K562 (cell line): ENCODE data around the gene GAPVD1. TPM values are rescaled to one million over a fixed set of nuclear protein-coding genes. Genes with fewer than 3 reads are reported as not detected.

ENCODE experiments used
- ATAC-seq: fragments of 200-7000 bp; cut with Tn5 transposase; 3 replicates; pipeline ENCODE4 v1.9.1; 2020; ENCODE audit warnings: moderate library complexity
- BruUV-seq: library from RNA; stranded (reverse); fragments of 400-500 nt; replicated peaks from 2 replicates; lab custom pipeline; 2021; lab: Mats Ljungman, UMichigan
- CTCF ChIA-PET: fragments of 300-600 bp; formaldehyde crosslinking; extraction: SDS; loops from one replicate; lab custom pipeline; 2021; ENCODE audit warnings: low intra/inter-chr PET ratio; lab: Yijun Ruan, JAX
- POLR2A ChIA-PET: fragments of 300-600, 350-650 bp; sonication (Branson Sonifier 250); formaldehyde crosslinking; extraction: SDS; loops from one replicate; lab custom pipeline; 2021; ENCODE audit warnings: antibody characterized with exemption, inconsistent platforms; lab: Yijun Ruan, JAX
- DNase-seq, 4 experiments: peaks; one replicate each; pipeline versions ENCODE4 v3.0.0 to v3.0.0-alpha.2; 2011 to 2018; ENCODE audit warnings: low spot score in 3 of 4, mixed read lengths in 3 of 4; ENCODE audit errors: extremely low read depth in 1 of 4
- FAIRE-seq: peaks from 2 replicates; lab custom pipeline; 2011; peaks lifted over from hg19 to GRCh38; lab: Jason Lieb, UNC
- H2AFZ ChIP-seq: 2 replicates; pipeline ENCODE4 v1.6.0; 2011; ENCODE audit warnings: low read depth, low read length, control low read depth, inconsistent platforms
- H3K27ac ChIP-seq: fragments of 200-600 bp; 3 replicates; pipeline ENCODE4 v1.8.0; 2011; ENCODE audit warnings: low read depth, mild to moderate bottlenecking, control low read depth, inconsistent platforms, low read length, moderate library complexity, mixed read lengths; ENCODE audit errors: extremely low read depth
- H3K27me3 ChIP-seq, 2 experiments: fragments of 300-600 bp in 1 of 2; 2 replicates in 1 of 2; 3 replicates in 1 of 2; pipeline versions ENCODE4 v1.6.0 to v1.8.0; 2011; ENCODE audit warnings: inconsistent platforms in 2 of 2, low read length in 2 of 2, mild to moderate bottlenecking in 1 of 2, mixed read lengths in 1 of 2, moderate library complexity in 1 of 2; ENCODE audit not compliant: control insufficient read depth in 2 of 2, insufficient read depth in 2 of 2
- H3K36me3 ChIP-seq: fragments of 300-600 bp; 3 replicates; pipeline ENCODE4 v1.8.0; 2011; ENCODE audit warnings: mild to moderate bottlenecking, low read length, inconsistent platforms; ENCODE audit not compliant: control insufficient read depth, insufficient read depth
- H3K4me1 ChIP-seq, 2 experiments: fragments of 200-600 bp in 1 of 2; replicated peaks in 1 of 2; 2 replicates in 1 of 2; 3 replicates in 1 of 2; pipeline versions ENCODE4 v1.5.1 to v1.8.0; 2011; ENCODE audit warnings: inconsistent platforms in 2 of 2, low read length in 2 of 2, mild to moderate bottlenecking in 1 of 2, mixed read lengths in 1 of 2, moderate library complexity in 1 of 2; ENCODE audit not compliant: control insufficient read depth in 2 of 2, insufficient read depth in 2 of 2
- H3K4me2 ChIP-seq: 2 replicates; pipeline ENCODE4 v1.6.1; 2011; ENCODE audit warnings: low read length, control low read depth, inconsistent platforms, mixed read lengths; ENCODE audit not compliant: insufficient read depth
- H3K4me3 ChIP-seq: fragments of 200-600 bp; sonication (generic), shearing (Covaris generic); 2 replicates; pipeline ENCODE4 v1.5.1; 2016; ENCODE audit warnings: control low read depth, inconsistent platforms
- H3K79me2 ChIP-seq: fragments of 200-600 bp; 3 replicates; pipeline ENCODE4 v1.8.0; 2011; ENCODE audit warnings: low read length, inconsistent platforms; ENCODE audit not compliant: control insufficient read depth, insufficient read depth
- H3K9ac ChIP-seq, 2 experiments: 2 replicates each; pipeline versions ENCODE4 v1.6.0 to v1.6.1; 2011; ENCODE audit warnings: low read depth in 2 of 2, low read length in 2 of 2, control low read depth in 1 of 2, inconsistent platforms in 1 of 2, mild to moderate bottlenecking in 1 of 2, mixed read lengths in 1 of 2; ENCODE audit not compliant: insufficient read depth in 1 of 2
- H3K9me1 ChIP-seq: one replicate; pipeline ENCODE4 v1.6.0; 2011; ENCODE audit warnings: inconsistent platforms, mild to moderate bottlenecking, low read length, moderate library complexity; ENCODE audit not compliant: control insufficient read depth, insufficient read depth
- H3K9me3 ChIP-seq: replicated peaks from 2 replicates; pipeline ENCODE4 v1.5.1; 2011; ENCODE audit warnings: low read depth, low read length, inconsistent platforms; ENCODE audit not compliant: control insufficient read depth, insufficient read depth
- H4K20me1 ChIP-seq: replicated peaks from 2 replicates; pipeline ENCODE4 v1.6.1; 2011; ENCODE audit warnings: low read length, inconsistent platforms, mixed read lengths; ENCODE audit not compliant: control insufficient read depth, insufficient read depth
- CREB3 ChIP-seq: fragments of 450-650 bp; conservative IDR thresholded peaks from 2 replicates; pipeline ENCODE4 v1.6.1; 2016; ENCODE audit warnings: missing genetic modification characterization, low read depth, mild to moderate bottlenecking, missing compliant biosample characterization, moderate library complexity
- ETS1 ChIP-seq: conservative IDR thresholded peaks from 2 replicates; pipeline ENCODE4 v1.6.1; 2011; ENCODE audit warnings: low read depth, mild to moderate bottlenecking, low read length; ENCODE audit not compliant: control insufficient read depth
- GABPA ChIP-seq: fragments of 200-800 bp; sonication (Bioruptor generic); conservative IDR thresholded peaks from 2 replicates; pipeline ENCODE4 v1.6.1; 2016; ENCODE audit warnings: low read depth, missing genetic modification characterization, missing compliant biosample characterization
- KDM2B ChIP-seq: fragments of 250-450 bp; sonication (Bioruptor Pico); IDR thresholded peaks from 2 replicates; pipeline ENCODE4 v1.8.0; 2021; ENCODE audit warnings: mild to moderate bottlenecking, moderate library complexity
- KLF10 ChIP-seq: fragments of 250-450 bp; sonication (Bioruptor Pico); IDR thresholded peaks from 2 replicates; pipeline ENCODE4 v1.6.1; 2021; ENCODE audit warnings: matching md5 sums
- MYNN ChIP-seq, 2 experiments: sonication (generic); formaldehyde crosslinking in 1 of 2; IDR thresholded peaks; 2 replicates each; pipeline versions ENCODE4 v1.5.0 to v1.6.1; 2016 to 2020; ENCODE audit warnings: antibody characterized with exemption in 1 of 2, missing genetic modification reagents in 1 of 2
- PTTG1 ChIP-seq: fragments of 450-650 bp; IDR thresholded peaks from 2 replicates; pipeline ENCODE4 v1.6.1; 2016; ENCODE audit warnings: low read depth, mild to moderate bottlenecking, missing genetic modification characterization, missing compliant biosample characterization
- SMAD4 ChIP-seq: fragments of 250-450 bp; sonication (Bioruptor Pico); conservative IDR thresholded peaks from 2 replicates; pipeline ENCODE4 v1.8.0; 2021; ENCODE audit warnings: inconsistent platforms, mild to moderate bottlenecking, moderate library complexity
- ZBTB9 ChIP-seq: fragments of 450-650 bp; formaldehyde crosslinking; IDR thresholded peaks from 2 replicates; pipeline ENCODE4 v1.4.0; 2020; ENCODE audit warnings: mild to moderate bottlenecking, moderate library complexity
- ZNF589 ChIP-seq: fragments of 200-800 bp; sonication (Bioruptor generic); IDR thresholded peaks from 2 replicates; pipeline ENCODE4 v1.6.1; 2016; ENCODE audit warnings: low read depth, missing genetic modification characterization, missing compliant biosample characterization
- ZNF644 ChIP-seq: fragments of 200-800 bp; sonication (Bioruptor generic); IDR thresholded peaks from 2 replicates; pipeline ENCODE4 v1.6.1; 2016; ENCODE audit warnings: low read depth, missing genetic modification characterization, missing compliant biosample characterization
- ZNF740 ChIP-seq, 3 experiments: fragments of 200-800 bp in 1 of 3; sonication (Bioruptor generic) in 1 of 3; sonication (generic) in 1 of 3; formaldehyde crosslinking in 1 of 3; IDR thresholded peaks; 2 replicates each; pipeline versions ENCODE4 v1.6.1 to v1.8.0; 2016 to 2022; ENCODE audit warnings: mild to moderate bottlenecking in 2 of 3, missing compliant biosample characterization in 2 of 3, missing genetic modification characterization in 2 of 3, missing genetic modification reagents in 1 of 3
- WGBS: fragments of 100-300 bp; shearing (Covaris generic); methylation state at CpG from one replicate; pipeline ENCODE4 v1.1.6; 2016; ENCODE audit warnings: low coverage, mixed read lengths; ENCODE audit not compliant: insufficient coverage; ENCODE audit errors: missing lambda C conversion rate; 5-methylcytosine and 5-hydroxymethylcytosine counted together
- in situ Hi-C: fragments of 300-500 bp; cut with MboI; formaldehyde crosslinking; loops from 4 replicates; pipeline ENCODE4 v1.15.0; 2018; ENCODE audit warnings: inconsistent platforms, mixed read lengths
- intact Hi-C: fragments of 100-400 bp; cut with micrococcal nuclease; formaldehyde crosslinking; loops from 2 replicates; pipeline ENCODE4 v1.14.2; 2022
- polyA plus RNA-seq, 8 experiments: library from polyadenylated mRNA; depleted of rRNA in 4 of 8; stranded (reverse) in 5 of 8; unstranded in 3 of 8; fragments of >200 nt; fragmentation: Nextera tagmentation in 2 of 8; fragmentation: Illumina TruSeq in 1 of 8; extraction: Ambion mirVana in 2 of 8; extraction: Trizol in 1 of 8; gene quantifications; 2 replicates each; pipeline versions ENCODE4 v1.2.1 to v1.2.3, GENCODE V29; 2011 to 2014; ENCODE audit warnings: inconsistent platforms in 1 of 8, missing spikeins in 1 of 8
- total RNA-seq, 7 experiments: library from RNA; depleted of rRNA in 6 of 7; stranded (reverse); fragments of >200 nt in 6 of 7; fragmentation: Illumina TruSeq in 2 of 7; extraction: Trizol in 2 of 7; gene quantifications; 2 replicates each; pipeline versions ENCODE4 v1.2.1 to v1.2.3, GENCODE V29; 2011 to 2021; ENCODE audit warnings: low replicate concordance in 1 of 7

Gene GAPVD1
- total and polyA plus RNA-seq, 9 of the 15 experiments (the other 6 are each of a cell fraction or from before 2014, with no cell fraction given): 9.5 to 66.1 (median 45.5) TPM

- TF ChIP-seq KLF10 (CRISPR knock-in tag) (no peak), KDM2B (no peak), ZNF589 (CRISPR knock-in tag) (peak; percentile 21; the same call in 1 of the 2 replicates), MYNN (IDR thresholded peaks at IDR 0.05) (no peak), MYNN (CRISPR knock-in tag; IDR thresholded peaks at IDR 0.05) (no peak)
These were observed 19.5 kb upstream of the GAPVD1 start (continued) for GRCh38 chr9:125241863-125242739.

GRCh38 chr9:125243792-125244260, 17.8 kb upstream of the GAPVD1 start:
- peaks cover 23 to 29% of the 10 kb centered on the region in 2 experiments; a peak in 4 of 5 replicates for H3K4me1 ChIP-seq
- H2AFZ ChIP-seq: peak overlapping the region; percentile 57
- ATAC-seq (no peak), FAIRE-seq (no peak), DNase-seq (no peak)
- peak overlapping the region; percentile 99 for H3K27ac ChIP-seq
- no peaks in the 10 kb centered on the region for H3K9me1 ChIP-seq
- no TSS peak for BruUV-seq
- no peaks in the 10 kb centered on the region; a peak in 1 of 5 replicates for H3K27me3 ChIP-seq
- H3K4me2 ChIP-seq: no peak overlapping the region
- peaks cover 23% of the 10 kb centered on the region for H4K20me1 ChIP-seq
- CTCF ChIA-PET: no interaction called here
- intact Hi-C loops: loop anchor here (1.0 to 5.0 kb wide), 2 partner anchors 40 to 377 kb away; no protein-coding TSS in a partner anchor
- no peaks in the 10 kb centered on the region for H3K9me3 ChIP-seq
- peaks cover 22% of the 10 kb centered on the region for H3K36me3 ChIP-seq
- H3K79me2 ChIP-seq: peaks cover 34% of the 10 kb centered on the region
- POLR2A ChIA-PET: interaction anchor here (1.0 to 1.4 kb wide), 6 partner anchors 9 to 24 kb away, joined by 3 to 6 read pairs (median 4); no protein-coding TSS in a partner anchor
- 54% methylated on average over 15 of the region's 15 CpGs for WGBS
- no peak overlapping the region for H3K4me3 ChIP-seq
- H3K9ac ChIP-seq: peak overlapping the region; percentile 12 to 99; a peak in 3 of 4 replicates
- in situ Hi-C loops: no loop called here
- peak; percentile 74 for TF ChIP-seq SMAD4
- TF ChIP-seq ETS1: no peak
- TF ChIP-seq PTTG1 (tag): 0 out of 2 replicates have a peak, but pooled peaks have one; percentile 14
- TF ChIP-seq ZNF740 (CRISPR knock-in tag; IDR thresholded peaks at IDR 0.05): no peak
- peak in 1 of 2 experiments; percentile 75; a peak in 1 of 4 replicates for TF ChIP-seq ZNF740 (tag; IDR thresholded peaks at IDR 0.05)
- peak; percentile 19; the same call in 1 of the 2 replicates for TF ChIP-seq GABPA
- peak; percentile 26; the same call in 1 of the 2 replicates for TF ChIP-seq CREB3
- TF ChIP-seq ZNF644: peak; percentile 2; the same call in 1 of the 2 replicates
- 0 out of 2 replicates have a peak, but pooled peaks have one; percentile 31 for TF ChIP-seq ZBTB9
